HG03432 (cell line): ENCODE data around the gene WFS1.

Experiments used
- ATAC-seq: cut with Tn5 transposase; IDR thresholded peaks from one replicate; pipeline ENCODE4 v1.9.1; 2021; ENCODE audit warnings: mild to moderate bottlenecking, moderate library complexity; ENCODE audit not compliant: unreplicated experiment

Gene WFS1

GRCh38 chr4:6277935-6278800 lies 8.5 kb downstream of the WFS1 start:
- ATAC-seq = no peak

- ATAC-seq = peak; percentile 95
Measured at GRCh38 chr4:6278801-6279197, 9.1 kb downstream of the WFS1 start.

GRCh38 chr4:6279582-6280289 lies 10.1 kb downstream of the WFS1 start:
- ATAC-seq = no peak

- ATAC-seq = no peak
Measured at GRCh38 chr4:6280365-6280996, 10.8 kb downstream of the WFS1 start.

GRCh38 chr4:6281436-6282313 lies 12.0 kb downstream of the WFS1 start:
- ATAC-seq = no peak

- ATAC-seq = no peak
Measured at GRCh38 chr4:6282314-6282771, 12.7 kb downstream of the WFS1 start.

- ATAC-seq = no peak
Measured at GRCh38 chr4:6283282-6283681, 13.6 kb downstream of the WFS1 start.

- ATAC-seq = no peak
Measured at GRCh38 chr4:6287017-6287788, 17.6 kb downstream of the WFS1 start.

- ATAC-seq = no peak
Measured at GRCh38 chr4:6288342-6288741, 18.7 kb downstream of the WFS1 start.

GRCh38 chr4:6288871-6289270 lies 19.2 kb downstream of the WFS1 start:
- no peak for ATAC-seq

- ATAC-seq = no peak
Measured at GRCh38 chr4:6290256-6290655, 20.6 kb downstream of the WFS1 start.

- ATAC-seq = no peak
Measured at GRCh38 chr4:6290769-6291547, 21.3 kb downstream of the WFS1 start.

- no peak for ATAC-seq
Measured at GRCh38 chr4:6291784-6292297, 22.2 kb downstream of the WFS1 start.

GRCh38 chr4:6292376-6293096 lies 22.9 kb downstream of the WFS1 start:
- no peak for ATAC-seq

GRCh38 chr4:6293097-6293445 lies 23.4 kb downstream of the WFS1 start:
- no peak for ATAC-seq

GRCh38 chr4:6293661-6294060 lies 24.0 kb downstream of the WFS1 start:
- no peak for ATAC-seq

GRCh38 chr4:6294705-6295421 lies 25.2 kb downstream of the WFS1 start:
- no peak for ATAC-seq

GRCh38 chr4:6295495-6295894 lies 25.8 kb downstream of the WFS1 start:
- no peak for ATAC-seq
